ENCODE measurements around the gene STK24.
"Not testable (repeated sequence)": the region's sequence is repeated elsewhere in the genome, so short reads cannot be mapped to it uniquely, and the experiment has no call there.

STK24 gene

DNA sequence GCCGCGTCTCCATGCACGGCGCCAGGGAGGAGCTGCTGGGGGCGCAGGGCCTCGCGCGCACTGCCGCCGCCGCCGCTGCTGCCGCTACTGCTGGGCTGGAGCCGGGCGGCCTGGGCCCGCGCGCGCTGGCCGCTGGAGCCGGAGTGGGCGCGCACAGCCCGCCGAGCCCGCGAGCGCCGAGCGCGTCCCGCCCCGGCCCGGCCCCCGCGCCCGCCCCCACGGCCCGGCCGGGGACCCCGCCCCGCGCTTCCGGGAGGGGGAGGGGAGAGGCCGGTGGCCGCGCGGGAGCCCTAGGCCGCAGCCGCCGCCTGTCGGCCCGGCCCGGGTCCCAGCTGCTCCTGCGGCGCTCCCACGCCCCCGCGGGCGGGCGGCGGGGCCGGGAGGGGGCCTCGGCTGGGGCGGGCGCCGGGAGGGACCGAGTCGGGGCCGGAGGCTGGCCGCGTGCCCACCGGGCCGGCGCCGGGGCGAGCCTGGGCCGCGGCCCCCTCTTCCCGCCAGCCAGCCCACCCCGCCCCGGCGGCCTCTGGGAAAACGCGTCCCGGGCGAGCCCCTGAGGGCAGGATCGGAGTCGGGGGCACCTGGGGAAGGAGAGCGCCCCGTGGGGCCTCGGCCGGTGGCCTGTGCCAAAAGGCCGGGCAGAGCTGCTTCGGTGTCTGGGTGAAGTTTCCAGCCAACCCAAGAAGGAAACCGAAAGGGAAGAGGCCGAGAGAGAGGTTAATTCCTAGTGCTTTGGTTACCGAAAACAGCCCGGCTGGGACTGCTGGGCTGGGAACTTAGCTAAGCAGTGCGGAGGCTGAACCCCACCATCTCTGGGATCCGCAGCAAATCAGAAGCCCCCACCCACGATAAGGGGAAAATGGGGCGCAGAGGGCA is at the start of gene STK24:
Gene STK24, minus strand, starts transcription at position 145 of the 873 bp plus-strand sequence. CDS start 321 bp downstream, outside the sequence.
- DNase-seq = peak; percentile 78

- DNase-seq = peak; percentile 54
Measured at GRCh38 chr13:98626298-98626935, 49.5 kb upstream of the STK24 start.

DNA sequence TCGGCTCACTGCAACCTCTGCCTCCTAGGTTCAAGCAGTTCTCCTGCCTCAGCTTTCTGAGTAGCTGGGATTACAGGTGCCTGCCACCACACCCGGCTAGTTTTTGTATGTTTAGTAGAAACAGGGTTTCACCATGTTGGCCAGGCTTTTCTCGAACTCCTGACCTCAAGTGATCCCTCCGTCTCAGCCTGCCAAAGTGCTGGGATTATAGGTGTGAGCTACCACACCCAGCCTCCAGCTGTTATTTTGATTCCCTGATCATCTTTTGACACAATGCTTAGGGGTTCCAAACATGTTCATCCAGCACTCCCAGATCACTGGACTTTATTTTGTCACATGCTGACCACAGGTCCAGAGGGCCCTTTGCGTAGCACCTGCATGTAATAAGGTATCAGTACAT is 47.7 kb upstream of the STK24 start:
- DNase-seq = not testable (repeated sequence)

- DNase-seq = peak; percentile 53
Measured at GRCh38 chr13:98622931-98623331, 46.0 kb upstream of the STK24 start.

- no peak for DNase-seq
Measured at GRCh38 chr13:98619556-98619955, 42.6 kb upstream of the STK24 start.

- DNase-seq = not testable (repeated sequence)
Measured at GRCh38 chr13:98615595-98615994, 38.7 kb upstream of the STK24 start.

DNA sequence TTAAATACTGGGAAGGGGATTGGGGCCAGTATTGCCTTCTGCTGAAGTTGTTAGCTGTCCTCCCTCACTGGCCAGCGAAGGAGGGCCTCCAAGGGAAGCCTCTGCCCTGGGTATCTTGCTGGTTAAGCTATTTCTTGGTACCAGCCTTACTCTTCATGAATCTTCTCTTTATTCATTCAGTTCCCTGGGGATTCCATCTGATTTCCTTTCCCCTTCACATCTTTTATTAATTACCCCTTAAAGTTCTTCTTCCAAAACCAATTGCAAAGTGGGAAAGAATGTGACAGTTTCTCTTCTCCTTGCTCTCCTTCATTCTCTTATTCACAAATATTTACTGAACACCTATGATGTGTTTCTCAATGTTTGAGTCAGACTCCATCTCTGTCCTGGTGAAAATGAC is 36.7 kb upstream of the STK24 start:
- DNase-seq = peak; percentile 26

DNA sequence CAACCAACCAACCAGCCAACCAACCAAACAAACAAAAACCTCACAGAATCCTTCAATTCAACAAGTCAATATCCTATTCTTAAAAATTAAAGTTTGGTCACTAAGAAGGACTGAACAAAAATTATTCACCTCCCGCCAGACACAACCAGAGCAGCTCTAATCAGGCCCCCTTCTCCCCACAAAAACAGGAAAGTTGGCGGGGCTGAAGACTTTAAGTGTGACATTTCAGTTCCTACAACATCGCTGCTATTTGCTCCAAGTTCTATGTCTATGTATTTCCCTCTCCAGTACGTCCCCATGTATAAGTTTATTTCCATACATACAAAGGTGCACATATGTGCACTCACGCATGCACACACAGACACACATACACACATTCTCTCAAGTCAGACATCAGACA is 32.8 kb upstream of the STK24 start:
- DNase-seq = no peak

GRCh38 chr13:98606296-98606695 is 29.4 kb upstream of the STK24 start:
- DNase-seq = no peak

DNA sequence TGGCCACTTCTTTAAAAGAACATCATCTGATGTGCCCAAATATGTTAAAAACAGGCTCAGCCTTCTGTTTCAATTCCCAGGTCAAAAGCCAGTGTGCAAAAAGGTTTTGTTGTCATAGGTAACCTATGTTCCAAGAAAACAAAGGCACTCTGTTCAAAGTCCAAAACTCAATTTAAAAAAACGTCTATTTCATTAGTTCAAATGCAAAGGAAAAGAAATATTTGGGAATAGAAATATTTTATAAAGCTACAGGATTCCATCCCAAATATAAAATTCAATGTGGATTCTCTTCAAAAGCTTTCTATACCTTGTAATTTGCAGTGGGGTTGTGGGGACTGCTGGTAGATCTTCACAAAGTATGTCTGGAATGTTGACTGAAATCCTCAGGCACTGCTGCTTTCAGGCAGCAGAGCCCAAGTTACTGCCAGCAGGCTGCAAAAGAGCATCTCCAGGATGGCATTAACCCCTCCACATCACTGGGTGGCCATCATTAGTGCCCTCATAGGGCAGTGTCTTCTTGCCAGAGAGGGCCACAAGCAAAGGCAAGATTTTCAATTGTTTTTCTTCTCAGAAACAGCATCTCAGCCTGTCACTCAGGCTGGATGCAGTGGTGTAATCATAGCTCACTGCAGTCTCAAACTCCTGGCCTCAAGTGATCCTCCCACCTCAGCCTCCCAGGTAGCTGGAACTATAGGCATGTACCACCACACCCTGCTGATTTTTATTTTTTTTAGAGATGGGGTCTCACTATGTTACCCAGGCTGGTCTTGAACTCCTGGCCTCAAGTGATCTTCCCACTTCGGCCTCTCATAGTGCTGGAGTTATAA is 22.8 kb upstream of the STK24 start:
- DNase-seq = no peak

- no peak for DNase-seq
Measured at GRCh38 chr13:98598043-98598442, 21.1 kb upstream of the STK24 start.

- no peak for DNase-seq
Measured at GRCh38 chr13:98595134-98595533, 18.2 kb upstream of the STK24 start.

GRCh38 chr13:98592362-98592732 is 15.4 kb upstream of the STK24 start:
- no peak for DNase-seq

DNA sequence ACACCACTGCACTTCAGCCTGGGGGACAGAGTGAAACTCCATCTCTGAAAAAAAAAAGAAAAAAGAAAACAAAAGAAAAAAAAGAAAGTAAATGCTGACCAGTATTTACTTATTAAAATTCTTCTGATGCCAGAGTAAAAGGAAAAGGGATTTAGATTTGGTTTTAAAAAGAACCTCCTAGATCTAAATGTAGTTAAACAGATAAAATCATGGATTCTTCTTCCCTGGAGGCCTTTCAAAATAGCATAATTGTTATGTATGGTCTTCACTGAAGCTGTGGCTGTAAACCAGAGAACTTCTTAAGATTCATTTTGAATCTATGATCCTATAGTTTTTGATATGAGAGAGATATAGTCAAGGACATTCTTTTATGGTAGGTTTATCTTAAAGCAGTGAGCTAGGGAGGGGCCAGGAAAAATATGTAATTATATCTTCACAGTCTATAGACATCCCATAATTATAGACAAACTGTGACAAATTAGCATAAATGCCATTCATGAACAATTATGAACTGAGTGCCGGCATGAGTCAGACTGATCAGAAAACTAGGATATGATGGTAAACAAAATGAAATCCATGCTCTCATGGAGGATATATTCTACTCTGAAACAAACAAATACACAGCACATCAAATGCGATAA is 14.9 kb upstream of the STK24 start:
- DNase-seq = no peak

DNA sequence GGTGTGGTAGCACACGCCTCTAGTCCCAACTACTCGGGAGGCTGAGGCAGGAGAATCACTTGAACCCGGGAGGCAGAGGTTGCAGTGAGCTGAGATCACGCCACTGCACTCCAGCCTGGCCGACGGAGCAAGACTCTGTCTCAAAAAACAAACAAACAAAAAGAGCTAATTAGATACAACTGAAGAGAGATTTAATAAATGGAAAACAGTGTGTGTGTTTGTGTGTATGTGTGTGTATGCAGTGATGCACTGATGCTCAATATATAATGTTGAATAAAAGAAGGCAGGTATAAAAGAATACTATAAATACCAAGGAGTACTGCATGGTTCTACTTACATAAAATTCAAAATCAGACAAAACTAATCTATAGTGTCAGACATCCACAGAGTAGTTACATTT is 13.6 kb upstream of the STK24 start:
- DNase-seq = not testable (repeated sequence)

DNA sequence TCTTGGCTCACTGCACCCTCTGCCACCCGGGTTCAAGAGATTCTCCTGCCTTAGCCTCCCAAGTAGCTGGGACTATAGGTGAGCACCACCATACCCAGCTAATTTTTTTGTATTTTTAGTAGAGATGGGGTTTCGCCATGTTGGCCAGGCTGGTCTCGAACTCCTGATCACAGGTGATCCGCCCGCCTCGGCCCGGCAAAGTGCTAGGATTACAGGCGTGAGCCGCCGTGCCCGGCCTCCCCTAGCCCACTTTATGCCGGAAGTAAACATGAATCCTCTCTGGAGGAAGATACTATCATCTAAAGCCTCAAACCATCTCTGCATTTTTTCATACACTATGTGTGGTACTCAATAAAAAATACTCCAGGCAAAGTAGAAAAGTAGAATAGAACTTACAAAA is 12.6 kb upstream of the STK24 start:
- not testable (repeated sequence) for DNase-seq

GRCh38 chr13:98586400-98587345 is 9.8 kb upstream of the STK24 start:
- no peak for DNase-seq

GRCh38 chr13:98585946-98586345 is 9.0 kb upstream of the STK24 start:
- no peak for DNase-seq

DNA sequence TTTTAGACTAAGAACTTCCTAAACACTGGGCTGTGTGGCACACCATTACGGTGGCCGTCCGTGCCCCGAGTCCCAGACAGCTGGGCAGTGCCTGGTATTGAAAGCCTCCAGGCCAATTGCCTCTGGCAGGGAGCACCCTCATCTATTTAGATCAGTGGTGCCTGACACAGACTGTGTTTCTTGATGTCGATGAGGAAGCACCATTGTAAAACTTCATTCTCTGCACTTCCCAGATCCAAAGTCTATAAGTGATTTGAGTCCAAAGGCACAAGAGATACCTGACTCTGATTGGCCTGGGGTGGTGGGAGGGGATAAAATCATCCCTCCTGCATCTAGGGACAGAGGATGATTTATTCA is 8.5 kb upstream of the STK24 start:
- no peak for DNase-seq

DNA sequence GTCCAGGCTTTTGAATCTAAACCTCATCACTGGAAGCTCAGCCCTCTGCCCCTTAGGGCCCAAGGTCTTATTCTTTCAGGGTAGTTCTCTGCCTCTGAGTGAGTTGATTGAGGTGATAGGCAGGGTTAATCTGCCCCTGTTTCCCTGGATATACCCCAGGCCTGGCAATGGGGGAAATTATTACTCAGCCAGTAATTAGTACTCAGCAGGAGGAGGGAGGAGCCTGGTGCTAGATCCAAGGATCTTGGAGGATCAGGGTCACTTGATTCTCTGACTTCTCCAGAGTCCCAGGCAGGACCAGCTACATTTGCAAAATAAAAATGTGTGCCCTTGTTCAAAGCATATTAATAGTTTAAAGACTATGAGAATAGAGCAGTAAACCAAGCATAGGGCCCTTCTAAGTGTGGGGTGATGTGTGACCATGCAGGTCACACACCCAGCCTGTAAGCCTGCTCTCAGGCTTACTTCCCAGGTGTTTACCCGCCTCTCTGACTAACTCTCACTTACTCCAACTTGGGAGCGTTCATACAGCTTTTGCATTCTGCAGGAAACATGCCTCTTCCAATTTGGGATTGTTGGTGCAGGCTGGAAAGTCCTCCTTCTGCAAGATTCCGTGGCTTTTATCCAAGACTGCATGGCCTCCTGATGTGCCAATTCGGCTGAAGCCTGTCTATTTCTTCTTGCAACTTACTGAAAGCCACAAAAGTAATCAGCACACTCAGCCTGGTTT is 7.9 kb upstream of the STK24 start:
- peak; percentile 27 for DNase-seq

DNA sequence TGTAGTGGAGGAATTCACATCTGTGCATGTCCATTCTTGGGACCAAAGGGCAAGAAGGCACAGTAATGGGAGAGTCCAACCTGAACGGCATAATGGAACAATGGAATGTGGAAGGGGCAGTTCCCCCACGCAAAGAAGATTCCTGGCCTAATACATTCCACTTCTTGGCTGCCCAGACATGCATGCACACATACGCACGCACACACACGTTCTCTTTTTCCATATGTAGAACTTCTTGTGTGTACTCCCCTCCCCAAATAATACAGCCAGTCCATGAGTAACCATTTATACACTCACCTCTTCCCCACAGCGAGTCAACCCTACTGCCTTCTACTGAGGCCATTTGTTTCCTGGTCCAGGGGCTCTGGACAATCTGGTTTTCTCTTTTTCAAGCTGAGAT is 6.0 kb upstream of the STK24 start:
- peak; percentile 45 for DNase-seq
